Progenitor cell of endocrine pancreas (in vitro differentiated cells): Measurements from ENCODE around the gene TNN. TPM values are rescaled to one million over a fixed set of nuclear protein-coding genes. Genes with fewer than 3 reads are reported as not detected.

Experiments
- DNase-seq: peaks from one replicate; pipeline ENCODE4 v3.0.0; 2021; ENCODE audit warnings: low spot score; ENCODE audit not compliant: unreplicated experiment
- H3K27ac Mint-ChIP-seq: 2 replicates; pipeline ENCODE4 v1.8.0; 2021; ENCODE audit warnings: mild to moderate bottlenecking, moderate library complexity, mixed read lengths
- H3K27me3 Mint-ChIP-seq: 2 replicates; pipeline ENCODE4 v1.8.0; 2021; ENCODE audit warnings: mixed read lengths
- H3K36me3 Mint-ChIP-seq: 2 replicates; pipeline ENCODE4 v1.8.0; 2022; ENCODE audit warnings: mixed read lengths; ENCODE audit not compliant: insufficient read depth
- H3K4me1 Mint-ChIP-seq: 2 replicates; pipeline ENCODE4 v1.8.0; 2021; ENCODE audit warnings: low read depth, mixed read lengths
- H3K4me3 Mint-ChIP-seq: 2 replicates; pipeline ENCODE4 v1.8.0; 2021; ENCODE audit warnings: low read depth, mild to moderate bottlenecking, moderate library complexity, mixed read lengths
- H3K9me3 Mint-ChIP-seq: 2 replicates; pipeline ENCODE4 v1.8.0; 2021; ENCODE audit warnings: low read depth, mixed read lengths
- total RNA-seq: library from RNA; stranded (reverse); gene quantifications from 2 replicates; pipeline ENCODE4 v1.2.1, GENCODE V29; 2021
- TF ChIP-seq, protein P1 (sequence below): fragments of 200-600 bp; sonication (generic); IDR thresholded peaks from one replicate; pipeline ENCODE4 v1.5.0; 2021; ENCODE audit warnings: antibody characterized with exemption, mild to moderate bottlenecking; ENCODE audit not compliant: unreplicated experiment

TNN gene
- total RNA-seq, 1 donor from 2014 or later, result 0.48 TPM

DNA sequence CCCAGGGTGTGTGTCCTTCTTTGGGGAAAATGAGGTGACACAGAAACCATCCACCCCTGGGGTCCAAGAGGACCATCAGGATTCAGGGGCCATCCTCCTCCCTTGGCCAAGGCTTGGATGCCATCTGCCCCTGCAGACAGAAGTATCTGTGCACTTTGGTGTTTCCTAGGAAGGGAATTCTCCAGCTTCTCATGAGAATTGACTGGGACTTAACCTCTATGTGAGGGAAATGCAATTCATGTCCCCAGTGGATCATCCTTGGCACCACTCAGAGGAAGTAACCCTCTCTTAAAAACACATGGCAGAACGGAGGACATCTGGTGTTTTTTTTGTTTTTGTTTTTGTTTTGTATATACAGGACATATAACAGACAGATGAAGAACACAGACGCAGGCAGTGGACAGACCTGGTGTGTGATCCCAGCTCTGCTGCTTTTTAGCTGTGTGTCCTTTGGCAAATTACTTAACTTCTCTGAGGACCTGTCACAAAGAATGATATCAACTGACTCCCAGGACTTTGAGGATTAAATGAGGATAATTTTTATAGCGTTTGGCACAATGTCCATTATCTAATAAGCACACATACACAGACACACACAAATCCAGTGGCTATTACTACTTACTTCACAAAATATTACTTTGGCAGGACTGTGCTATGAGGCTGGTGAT is 3.8 kb downstream of the TNN start:
- TF ChIP-seq, protein P1, sequence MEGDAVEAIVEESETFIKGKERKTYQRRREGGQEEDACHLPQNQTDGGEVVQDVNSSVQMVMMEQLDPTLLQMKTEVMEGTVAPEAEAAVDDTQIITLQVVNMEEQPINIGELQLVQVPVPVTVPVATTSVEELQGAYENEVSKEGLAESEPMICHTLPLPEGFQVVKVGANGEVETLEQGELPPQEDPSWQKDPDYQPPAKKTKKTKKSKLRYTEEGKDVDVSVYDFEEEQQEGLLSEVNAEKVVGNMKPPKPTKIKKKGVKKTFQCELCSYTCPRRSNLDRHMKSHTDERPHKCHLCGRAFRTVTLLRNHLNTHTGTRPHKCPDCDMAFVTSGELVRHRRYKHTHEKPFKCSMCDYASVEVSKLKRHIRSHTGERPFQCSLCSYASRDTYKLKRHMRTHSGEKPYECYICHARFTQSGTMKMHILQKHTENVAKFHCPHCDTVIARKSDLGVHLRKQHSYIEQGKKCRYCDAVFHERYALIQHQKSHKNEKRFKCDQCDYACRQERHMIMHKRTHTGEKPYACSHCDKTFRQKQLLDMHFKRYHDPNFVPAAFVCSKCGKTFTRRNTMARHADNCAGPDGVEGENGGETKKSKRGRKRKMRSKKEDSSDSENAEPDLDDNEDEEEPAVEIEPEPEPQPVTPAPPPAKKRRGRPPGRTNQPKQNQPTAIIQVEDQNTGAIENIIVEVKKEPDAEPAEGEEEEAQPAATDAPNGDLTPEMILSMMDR, result no peak
- no peaks in the 10 kb centered on the region for H3K9me3 Mint-ChIP-seq
- no peak overlapping the region for H3K27ac Mint-ChIP-seq
- H3K36me3 Mint-ChIP-seq, result no peaks in the 10 kb centered on the region
- no peak overlapping the region for H3K4me3 Mint-ChIP-seq
- no peak for DNase-seq
- peaks cover 19% of the 10 kb centered on the region for H3K27me3 Mint-ChIP-seq
- peaks cover 2% of the 10 kb centered on the region for H3K4me1 Mint-ChIP-seq

DNA sequence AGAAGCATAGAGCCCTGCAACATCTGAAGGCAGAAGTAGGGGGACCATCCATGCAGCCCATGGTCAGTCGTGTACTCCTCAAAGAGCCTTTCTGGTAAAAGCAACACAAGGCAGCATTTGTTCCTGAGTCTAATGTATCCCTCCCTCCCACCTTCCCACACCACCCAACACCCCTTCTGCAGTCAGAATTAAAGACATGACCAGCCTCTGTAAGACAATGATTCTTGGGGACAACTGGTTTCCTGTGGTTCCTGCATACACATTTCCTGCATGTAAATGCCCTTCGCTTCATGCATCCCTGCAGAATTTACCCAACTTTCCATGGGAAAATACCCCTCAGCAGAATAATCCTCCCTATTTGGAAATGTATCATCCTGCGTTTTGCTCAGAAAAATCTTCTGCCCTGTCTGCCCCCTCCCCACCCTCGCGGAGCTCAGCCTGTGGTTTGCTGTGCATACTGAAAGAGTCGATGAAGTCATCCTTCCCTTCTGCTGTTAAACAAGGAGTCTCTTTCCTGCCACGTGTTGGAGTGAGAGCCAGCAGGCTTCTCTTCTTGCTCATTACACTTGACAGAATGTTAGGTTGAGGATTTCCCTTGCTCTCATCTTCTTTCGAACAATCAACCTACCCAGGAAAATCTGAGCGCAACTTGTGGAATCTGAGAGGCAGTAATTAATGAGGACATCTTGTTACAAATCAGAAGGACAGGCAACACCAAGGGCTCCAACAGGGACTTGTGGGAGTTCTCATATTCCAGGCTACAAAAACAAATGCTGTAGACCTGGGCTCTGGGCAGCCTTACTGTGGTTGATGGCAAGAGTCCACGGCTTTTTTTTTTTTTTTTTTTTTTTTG is 4.7 kb downstream of the TNN start:
- Mint-ChIP-seq H3K9me3 (no peaks in the 10 kb centered on the region), H3K27ac (no peak overlapping the region), H3K4me3 (no peak overlapping the region), H3K27me3 (peaks cover 15% of the 10 kb centered on the region), H3K4me1 (peaks cover 2% of the 10 kb centered on the region), H3K36me3 (no peaks in the 10 kb centered on the region)
- no peak for DNase-seq
- TF ChIP-seq, protein P1, result no peak

DNA sequence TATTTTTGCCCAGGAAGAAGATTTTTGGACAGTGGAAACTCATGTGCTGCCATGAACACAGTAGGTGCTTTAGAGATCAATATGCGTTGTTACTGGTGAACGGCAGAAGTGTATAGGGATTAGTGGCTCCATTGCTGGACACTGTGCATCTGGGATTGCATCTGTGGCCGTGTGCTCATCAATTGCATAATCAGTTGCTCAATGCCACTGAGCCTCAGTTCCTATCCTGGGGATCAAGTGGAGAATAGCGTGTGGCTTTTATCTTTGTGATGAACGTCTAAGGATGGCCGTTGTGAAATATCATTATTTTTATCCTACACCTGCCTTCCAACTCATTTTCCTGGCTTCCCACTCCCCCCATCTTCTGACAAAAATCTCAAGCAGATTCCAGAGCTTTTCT is 5.4 kb downstream of the TNN start:
- H3K4me1 Mint-ChIP-seq, result peaks cover 2% of the 10 kb centered on the region
- peaks cover 15% of the 10 kb centered on the region for H3K27me3 Mint-ChIP-seq
- no peak overlapping the region for H3K27ac Mint-ChIP-seq
- TF ChIP-seq, protein P1, result no peak
- H3K9me3 Mint-ChIP-seq, result no peaks in the 10 kb centered on the region
- no peak for DNase-seq
- H3K4me3 Mint-ChIP-seq, result no peak overlapping the region
- H3K36me3 Mint-ChIP-seq, result no peaks in the 10 kb centered on the region

DNA sequence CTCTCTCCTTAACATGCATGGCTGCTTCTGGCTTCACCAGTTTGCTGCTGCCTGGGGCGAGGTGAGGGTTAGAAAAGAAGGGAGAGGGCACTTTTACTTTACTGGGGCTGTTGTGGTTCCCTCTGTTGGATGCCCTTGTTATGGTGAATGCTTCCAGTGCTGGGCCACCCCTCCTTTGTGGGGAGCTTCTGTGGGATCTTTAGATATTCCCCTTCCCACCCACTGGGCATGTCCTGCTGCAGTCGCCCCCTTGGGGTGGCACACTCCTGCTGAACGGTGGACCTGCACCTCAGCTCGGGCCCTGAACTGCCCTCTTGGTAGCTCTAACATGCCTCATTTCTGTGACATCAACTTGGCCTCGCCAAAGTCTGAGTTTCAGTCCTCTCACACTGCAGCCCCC is 6.0 kb downstream of the TNN start:
- Mint-ChIP-seq H3K4me3 (no peak overlapping the region), H3K27ac (no peak overlapping the region), H3K27me3 (peaks cover 15% of the 10 kb centered on the region), H3K4me1 (peaks cover 2% of the 10 kb centered on the region), H3K9me3 (no peaks in the 10 kb centered on the region), H3K36me3 (no peaks in the 10 kb centered on the region)
- no peak for DNase-seq
- TF ChIP-seq, protein P1, result no peak

DNA sequence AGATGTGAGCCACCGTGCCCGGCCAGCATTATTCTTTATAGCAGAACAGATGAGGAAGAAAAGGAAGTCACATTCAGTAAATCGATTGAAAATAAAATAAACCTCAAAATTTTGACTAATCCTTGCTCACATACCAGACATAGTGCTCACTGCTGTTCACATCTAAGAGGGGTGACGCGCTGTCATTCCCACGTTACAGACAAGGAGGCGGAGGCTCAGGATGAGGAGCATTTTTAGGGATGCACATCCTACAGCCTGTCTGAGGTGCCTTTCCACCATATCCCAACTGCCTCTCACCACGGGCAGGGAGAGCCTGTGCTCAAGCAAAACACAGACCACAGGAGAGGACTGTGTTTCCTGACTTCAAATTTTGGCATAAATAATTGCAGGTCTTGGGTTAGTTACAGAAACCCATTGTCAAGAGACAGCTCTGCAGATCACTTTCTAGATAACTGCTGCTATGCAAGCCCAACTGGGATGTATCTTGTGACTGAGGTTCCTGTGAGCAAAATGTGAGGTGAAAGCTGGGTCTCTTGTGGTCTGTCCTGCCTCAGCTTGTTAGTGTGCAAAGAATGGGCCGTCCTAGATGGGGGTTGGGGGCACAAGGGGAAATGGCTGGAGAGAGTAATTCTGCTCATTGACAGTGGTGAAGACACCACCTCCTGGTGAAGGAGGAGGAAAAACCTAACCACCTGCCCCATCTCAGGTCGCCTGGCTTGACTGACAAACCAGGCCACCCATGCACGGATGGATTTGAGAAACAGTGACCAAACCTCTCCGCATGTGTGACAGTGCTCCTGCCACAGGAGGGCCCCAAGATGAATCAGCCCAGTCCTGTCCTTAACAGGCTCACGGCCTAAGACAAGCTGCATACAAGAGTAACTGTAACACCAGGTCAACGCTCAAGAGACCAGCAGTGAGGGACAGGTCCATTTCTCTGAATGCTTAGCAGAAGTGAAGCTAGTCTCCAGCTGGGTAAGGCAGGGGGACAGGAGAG is 8.2 kb downstream of the TNN start:
- peaks cover 2% of the 10 kb centered on the region for H3K4me1 Mint-ChIP-seq
- H3K9me3 Mint-ChIP-seq, result no peaks in the 10 kb centered on the region
- H3K36me3 Mint-ChIP-seq, result no peaks in the 10 kb centered on the region
- H3K27me3 Mint-ChIP-seq, result peaks cover 10% of the 10 kb centered on the region
- TF ChIP-seq, protein P1, result no peak
- no peak for DNase-seq
- no peak overlapping the region for H3K4me3 Mint-ChIP-seq
- no peak overlapping the region for H3K27ac Mint-ChIP-seq
